NCI-H748 (cell line): ENCODE measurements around the gene OR2V2.
A peak's percentile ranks its signal among the peaks of the same experiment; 100 is the strongest.
"Not testable (repeated sequence)": the region's sequence is repeated elsewhere in the genome, so short reads cannot be mapped to it uniquely, and the experiment has no call there.

Experiments
- DNase-seq: peaks from one replicate; lab custom pipeline; 2025; ENCODE audit not compliant: unreplicated experiment; lab: John Stamatoyannopoulos, UW

Gene OR2V2, protein sequence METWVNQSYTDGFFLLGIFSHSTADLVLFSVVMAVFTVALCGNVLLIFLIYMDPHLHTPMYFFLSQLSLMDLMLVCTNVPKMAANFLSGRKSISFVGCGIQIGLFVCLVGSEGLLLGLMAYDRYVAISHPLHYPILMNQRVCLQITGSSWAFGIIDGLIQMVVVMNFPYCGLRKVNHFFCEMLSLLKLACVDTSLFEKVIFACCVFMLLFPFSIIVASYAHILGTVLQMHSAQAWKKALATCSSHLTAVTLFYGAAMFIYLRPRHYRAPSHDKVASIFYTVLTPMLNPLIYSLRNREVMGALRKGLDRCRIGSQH

DNA sequence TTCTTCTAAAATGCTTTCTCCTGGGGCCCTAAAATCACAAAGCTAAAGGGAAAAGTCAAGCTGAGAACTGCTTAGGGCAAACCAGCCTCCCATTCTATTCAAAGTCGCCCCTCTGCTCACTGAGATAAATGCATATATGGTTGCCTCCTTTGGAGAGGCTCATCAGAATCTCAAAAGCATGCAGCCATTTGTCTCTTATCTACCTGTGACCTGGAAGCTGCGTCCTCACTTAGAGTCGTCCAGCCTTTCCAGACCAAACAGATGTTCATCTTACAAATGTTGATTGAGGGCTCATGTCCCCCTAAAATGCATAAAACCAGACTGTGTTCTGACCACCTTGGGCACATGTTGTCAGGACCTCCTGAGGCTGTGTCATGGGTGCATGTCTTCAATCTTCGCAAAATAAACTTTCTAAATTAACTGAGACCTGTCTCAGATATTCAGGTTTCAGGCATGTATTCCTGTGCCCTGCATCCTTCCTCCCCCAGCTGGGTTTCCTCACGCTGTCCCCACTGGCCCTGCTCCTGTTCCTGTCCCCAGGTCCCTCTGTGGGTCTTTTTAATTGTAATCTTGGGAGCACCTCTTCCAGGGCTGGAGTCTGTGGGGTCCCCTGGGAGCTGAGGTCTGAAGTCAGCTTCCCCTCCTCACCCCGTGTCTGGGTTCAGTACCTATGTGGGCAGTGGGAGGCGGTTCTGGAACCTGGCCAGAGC, at the start of gene OR2V2:
OR2V2 (plus strand) TSS at position 660 of the 710 bp plus-strand sequence. CDS start 7,357 bp downstream, outside the sequence.
- DNase-seq: not testable (repeated sequence)

DNA sequence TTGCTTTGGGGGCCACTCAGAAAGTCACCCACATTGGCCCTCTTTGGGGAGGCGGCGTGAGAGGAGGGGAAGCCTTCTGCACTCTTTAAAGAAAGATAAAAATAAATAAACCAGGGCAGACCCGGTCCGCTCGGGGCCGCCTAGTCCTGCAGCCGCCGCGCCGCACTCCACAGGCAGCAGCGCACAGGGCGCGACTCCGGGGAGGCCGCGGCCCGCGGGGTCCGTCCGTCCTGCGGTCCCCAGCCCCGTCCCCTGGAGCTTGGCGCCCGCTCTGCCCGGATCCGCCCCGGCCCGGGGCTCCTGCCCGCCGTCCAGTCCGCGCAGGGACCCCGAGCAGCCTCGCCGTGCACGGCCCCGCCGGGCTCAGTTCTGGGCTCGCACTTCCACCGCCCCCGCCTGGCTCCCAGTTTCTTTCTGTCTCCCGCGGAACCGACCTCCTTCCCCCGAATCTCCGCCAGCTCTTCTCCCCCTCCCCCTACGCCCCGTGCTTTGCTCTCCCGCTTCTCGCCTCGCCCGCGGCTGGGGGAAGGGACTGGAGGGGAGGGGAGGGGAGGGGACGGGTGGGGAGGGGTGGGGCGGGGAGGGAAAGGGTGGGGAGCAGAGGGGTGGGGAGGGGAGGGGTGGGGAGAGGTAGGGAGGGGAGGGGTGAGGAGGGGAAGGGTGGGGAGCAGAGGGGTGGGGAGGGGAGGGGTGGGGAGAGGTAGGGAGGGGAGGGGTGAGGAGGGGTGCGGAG, 49.5 kb upstream of the OR2V2 start:
- peak; percentile 14 for DNase-seq

DNA sequence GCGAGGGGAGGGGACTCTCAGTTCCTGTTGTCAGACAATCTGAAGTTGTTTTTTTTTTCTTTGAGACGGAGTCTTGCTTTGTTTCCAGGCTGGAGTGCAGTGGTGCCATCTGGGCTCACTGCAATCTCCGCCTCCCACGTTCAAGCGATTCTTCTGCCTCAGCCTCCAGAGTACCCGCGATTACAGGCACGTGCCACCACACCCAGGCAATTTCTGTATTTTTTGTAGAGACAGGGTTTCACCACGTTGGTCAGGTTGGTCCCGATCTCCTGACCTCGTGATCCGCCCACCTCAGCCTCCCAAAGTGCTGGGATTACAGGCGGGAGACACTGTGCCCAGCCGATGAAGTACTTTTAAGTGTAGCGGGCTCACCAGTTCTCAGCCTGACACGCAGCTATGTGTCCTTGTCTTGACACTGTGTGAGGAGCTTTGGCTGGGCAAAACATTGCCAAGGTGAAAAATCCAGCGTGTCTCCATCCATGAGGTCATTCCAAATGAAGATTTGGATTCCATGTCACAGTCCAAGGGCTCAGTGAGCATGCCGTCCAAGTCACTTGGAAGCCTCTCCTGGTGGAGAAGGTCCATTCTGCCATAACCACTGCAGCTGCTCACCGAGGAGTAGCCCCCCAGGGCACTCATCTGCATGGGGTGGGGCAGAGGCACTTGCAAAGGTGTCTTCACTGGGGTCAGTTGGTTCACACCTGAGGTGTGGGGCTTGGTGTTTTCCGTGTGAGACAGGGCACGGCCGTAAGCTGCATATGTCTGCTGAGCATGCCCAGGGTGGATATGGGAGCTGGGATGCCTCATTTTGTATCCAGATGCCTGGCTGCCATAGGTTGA, 48.4 kb upstream of the OR2V2 start:
- peak; percentile 21 for DNase-seq

DNA sequence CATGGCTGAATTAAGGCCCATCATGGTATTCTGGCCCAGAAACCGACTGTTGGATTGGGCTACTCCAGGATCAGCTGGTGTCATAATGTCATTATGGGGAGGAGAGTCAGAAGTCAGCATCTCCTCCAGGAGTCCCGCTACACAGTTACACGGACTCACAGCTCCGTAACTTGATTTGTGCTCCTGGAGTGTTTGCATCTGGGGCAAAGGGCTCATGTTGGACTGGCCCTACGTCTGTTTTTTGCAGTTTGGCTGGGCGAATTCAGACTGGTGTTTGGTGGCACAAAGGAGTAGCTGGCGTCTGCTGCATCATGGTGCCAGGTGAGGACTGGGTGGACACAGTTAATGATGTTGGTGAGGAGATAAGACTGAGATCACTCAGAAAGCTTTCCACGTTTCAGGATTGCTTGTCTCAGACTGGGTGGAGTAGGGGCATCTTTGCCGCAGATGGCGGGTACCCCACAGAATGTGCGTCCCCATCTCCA, 47.7 kb upstream of the OR2V2 start:
- peak; percentile 37 for DNase-seq

DNA sequence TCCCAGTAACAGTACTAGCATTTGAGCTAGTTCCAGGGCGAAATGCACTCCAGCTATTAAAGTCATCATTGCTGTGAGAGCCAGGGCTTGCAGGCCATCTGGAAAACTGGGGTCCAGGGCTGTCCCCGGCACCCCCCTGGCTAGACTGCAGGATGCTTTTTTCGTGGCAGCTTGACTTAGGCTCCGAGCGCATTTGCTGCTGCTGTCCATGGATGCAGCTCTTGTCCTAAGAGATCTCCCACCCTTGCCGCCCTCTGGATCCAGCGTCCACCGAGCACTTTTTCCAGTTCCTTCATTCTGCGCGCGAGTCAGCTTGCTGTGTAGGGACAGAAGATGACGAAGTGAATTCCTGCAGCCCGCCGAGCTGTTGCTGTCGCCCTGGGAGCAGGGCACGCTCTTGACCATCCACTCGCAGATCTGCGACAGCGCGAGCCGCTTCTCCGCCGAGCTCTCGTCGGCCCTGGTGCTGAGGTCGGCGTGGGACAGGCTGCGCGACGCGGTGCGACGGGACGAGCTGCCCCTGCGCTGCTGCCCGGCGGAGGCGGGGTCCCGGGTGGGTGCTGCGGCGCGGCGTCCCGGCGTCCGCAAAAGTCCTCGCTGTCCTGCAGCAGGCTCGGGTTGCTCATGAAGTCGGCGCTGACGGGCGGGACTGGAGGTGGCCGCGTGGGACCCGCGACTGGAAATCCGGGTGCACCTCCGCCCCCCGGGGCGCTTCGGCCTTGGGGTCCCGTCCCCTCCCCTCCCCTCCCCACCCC, 47.1 kb upstream of the OR2V2 start:
- peak; percentile 69 for DNase-seq

DNA sequence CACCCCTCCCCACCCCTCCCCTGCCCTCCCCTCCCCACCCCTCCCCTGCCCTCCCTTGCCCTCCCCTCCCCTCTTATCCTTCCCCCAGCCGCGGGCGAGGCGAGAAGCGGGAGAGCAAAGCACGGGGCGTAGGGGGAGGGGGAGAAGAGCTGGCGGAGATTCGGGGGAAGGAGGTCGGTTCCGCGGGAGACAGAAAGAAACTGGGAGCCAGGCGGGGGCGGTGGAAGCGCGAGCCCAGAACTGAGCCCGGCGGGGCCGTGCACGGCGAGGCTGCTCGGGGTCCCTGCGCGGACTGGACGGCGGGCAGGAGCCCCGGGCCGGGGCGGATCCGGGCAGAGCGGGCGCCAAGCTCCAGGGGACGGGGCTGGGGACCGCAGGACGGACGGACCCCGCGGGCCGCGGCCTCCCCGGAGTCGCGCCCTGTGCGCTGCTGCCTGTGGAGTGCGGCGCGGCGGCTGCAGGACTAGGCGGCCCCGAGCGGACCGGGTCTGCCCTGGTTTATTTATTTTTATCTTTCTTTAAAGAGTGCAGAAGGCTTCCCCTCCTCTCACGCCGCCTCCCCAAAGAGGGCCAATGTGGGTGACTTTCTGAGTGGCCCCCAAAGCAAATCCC, 46.2 kb upstream of the OR2V2 start:
- DNase-seq: not testable (repeated sequence)

DNA sequence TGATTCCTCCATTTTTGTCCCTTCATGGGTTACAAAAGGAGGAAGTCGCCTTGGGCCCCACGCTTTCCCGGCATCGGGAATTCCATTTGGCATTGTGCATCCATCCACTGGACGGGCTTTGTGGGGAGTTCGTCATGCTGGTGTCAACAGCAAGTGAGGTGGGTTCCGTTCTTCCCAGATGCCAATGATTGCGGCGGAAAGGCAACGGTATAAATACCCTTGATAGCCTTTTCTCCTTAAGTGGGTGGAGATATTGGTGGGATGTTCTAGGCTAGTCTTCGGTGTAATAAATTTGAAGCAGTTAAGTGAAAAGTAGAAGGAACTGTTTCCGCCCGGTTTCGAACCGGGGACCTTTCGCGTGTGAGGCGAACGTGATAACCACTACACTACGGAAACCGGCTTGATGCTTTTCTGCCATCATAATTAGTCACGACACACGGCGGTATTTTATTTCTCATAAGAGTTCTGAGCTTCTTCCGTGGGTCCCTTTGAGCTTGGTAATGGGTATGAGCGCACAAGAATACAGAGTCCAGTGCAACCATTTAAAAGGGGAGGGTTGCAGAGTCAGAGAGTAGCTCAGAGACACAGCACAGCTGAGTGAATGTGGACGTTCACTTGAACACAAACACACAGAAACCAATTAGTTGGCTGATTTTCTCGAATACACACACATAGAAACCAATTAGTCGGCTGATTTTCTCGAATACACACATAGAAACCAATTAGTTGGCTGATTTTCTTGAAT, 45.3 kb upstream of the OR2V2 start:
- not testable (repeated sequence) for DNase-seq

DNA sequence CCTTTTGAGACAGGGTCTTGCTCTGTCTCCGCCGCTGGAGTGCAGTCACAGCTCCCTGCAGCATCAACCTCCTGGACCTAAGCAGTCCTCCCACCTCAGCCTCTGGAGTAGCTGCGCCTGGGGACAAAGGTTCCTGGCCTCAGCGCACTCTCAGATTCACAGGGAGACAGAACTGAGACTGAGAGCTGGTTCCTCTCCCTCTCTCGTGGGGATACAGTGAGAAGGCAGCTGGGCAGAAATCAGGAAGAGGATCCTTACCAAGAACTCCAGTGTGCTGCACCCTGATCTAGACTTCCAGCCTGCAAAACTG, 43.2 kb upstream of the OR2V2 start:
- DNase-seq: peak; percentile 37

DNA sequence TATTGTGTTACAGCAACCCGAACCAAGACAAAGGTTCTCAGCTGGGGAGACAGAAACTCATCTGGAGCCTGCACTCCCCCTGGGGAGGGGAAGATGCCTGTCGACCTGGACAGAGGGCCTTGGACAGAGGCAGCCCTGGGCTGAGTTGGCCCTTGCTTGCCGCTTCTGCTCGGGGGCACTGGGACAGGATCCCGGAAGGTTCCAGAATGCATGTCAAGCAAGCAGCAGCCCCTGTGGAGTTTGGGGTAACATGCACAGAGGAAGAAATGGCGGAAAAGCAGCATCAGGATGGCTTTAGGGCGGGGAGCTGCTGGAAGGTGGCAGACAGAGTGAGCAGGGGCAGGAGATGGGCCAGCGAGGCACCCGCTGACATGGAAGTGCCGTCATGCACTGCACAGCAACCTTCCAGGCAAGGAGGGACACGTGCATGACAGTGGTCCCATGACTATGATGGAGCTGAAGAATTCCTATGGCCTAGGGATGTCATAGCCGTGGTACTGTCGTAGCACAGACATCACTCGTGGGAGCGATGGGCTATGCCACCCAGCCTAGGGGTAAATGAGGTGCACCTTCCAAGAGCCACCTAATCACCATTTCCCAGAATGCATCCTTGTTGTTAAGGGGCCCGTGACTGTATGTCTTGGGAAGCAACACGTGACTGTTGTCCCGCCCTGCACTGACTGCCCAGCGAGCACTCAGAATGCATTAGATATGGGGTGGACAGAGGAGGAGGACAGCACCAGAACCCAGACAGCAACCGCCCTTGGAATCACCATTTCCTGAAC, 42.6 kb upstream of the OR2V2 start:
- DNase-seq: not testable (repeated sequence)

DNA sequence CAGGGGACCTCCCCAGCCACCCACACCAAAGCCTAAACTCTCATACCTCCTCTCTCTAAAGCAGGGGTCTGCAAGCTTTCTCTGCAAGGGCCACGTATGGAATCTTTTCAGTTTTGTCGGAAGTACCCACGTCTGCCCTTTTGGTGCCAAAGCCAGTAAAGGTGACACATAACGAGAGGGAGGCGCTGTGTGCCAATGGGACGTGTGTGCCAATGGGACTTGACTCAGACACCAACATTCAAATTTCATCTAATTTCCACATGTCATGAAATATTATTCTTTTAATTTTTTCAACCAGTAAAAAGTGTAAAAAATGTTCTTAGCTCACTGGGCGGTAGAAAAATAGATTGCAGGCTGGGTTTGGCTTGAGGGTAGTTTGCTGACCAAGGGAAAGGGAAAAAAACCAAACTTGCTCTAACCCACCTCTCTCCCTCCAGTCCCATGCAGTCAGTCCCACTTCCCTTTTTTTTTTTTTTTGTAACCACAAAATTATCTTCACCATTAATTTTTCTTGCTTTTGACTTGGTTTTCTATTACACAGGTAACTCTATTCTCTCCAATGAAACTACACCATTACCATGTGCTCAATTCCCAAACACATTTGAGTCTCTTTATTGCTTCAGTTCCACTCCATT, 41.9 kb upstream of the OR2V2 start:
- DNase-seq: no peak

DNA sequence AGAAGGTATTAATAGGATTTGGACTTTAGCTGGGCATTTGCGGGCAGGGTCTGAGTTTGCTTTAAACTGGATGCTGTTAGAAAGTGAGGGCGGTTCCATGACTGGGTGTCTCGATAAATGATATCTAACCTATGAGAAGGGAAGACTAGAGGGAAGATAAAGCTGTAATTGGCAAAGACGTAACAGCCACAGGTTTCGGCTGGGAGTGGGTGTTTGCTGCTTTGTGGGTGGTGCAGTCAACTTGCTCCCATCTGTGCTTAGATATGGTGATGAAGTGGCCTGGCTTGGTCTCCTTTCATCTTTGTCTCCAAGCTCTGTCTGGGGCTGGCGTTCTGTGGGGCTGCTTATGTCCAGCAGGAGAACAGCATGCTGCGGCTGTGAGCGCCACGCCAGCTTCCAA, 39.7 kb upstream of the OR2V2 start:
- no peak for DNase-seq

DNA sequence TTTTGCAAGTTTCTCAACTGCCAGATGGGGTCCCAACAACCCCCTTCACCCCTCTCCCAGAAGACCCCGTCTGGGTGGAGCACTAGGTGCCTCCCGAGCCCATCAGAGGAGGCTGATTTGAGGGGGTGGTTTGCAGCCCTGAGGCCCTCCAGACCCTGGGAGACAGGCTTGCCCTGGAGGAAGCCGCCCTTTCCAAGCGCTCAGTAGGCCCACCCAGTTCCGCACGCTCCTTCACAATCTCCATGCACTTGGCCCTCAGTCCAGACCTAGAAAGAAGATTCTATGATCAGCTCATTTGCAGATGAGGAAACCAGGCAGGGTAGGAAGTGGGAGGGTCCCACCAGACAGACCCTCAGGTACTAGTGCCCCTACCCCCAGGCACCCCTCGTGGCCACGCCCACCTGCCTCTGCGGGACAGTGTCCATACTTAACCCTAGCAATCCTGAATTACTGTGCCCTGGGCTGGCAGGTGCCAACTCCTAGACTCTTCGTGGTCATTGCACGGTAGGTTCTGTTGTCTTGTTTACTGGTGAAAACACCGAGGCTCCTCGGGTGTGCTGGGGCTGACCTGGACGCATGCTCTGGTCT, 38.7 kb upstream of the OR2V2 start:
- DNase-seq: no peak

DNA sequence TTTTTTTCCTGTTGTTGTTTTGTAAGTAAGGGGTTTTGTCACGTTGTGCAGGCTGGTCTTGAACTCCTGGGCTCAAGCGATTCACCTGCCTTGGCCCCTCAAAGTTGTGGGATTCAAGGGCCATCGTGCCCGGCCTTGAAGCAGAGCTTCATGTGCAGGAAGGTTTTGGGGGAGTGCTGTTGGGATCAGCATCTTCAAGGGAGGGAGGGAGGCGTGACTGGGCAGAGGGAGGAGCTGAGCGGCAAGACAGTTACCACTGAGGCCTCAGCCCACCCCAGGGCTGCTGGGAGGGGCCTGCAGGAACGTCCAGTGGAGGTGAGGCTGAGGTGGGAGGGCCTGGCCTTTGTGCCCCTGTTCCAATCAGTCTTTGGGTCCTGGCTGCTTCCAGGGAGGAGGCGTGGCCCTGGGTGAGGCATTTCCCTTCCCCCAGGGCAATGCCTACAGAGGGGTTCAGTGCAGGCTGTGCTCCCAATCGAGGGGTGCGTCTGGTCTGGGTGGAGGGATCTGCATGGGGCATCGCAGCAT, 37.8 kb upstream of the OR2V2 start:
- DNase-seq: no peak

DNA sequence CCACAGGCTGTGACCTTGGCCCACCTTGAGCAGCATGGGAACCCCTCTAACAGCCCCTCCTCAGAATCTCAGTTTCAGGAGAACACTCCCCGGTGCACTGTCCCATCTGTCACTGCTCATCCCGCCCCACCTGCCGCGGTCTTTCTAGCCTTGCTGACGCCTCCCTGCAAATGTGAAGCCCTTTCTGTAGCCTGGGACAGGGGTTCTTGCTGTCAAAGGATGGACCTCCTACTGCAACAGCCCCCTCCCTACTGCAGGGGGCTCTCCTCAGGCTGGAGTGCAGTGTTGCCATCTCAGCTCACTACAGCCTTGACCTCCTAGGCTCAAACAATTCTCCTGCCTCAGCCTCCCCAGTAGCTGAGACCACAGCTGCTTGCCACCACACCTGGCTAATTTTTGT, 36.4 kb upstream of the OR2V2 start:
- no peak for DNase-seq

DNA sequence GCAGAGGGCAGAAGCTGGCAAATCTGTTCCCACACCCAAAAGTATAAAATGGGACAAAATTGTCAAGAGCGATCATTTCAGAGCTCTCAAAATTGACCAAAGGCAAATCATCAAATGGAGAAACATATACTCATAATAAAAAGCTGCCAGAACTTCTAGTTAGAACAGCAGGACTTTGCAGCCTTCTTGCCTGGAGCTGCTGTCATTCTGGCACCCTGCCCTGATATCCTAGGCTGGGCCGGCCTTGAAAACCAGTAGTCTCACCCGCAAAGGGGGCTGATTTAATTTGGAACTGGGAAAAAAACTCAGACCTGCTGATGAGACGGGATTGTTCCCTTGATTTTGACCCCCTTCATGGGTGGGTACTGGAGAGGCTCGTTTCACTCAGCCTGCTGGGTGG, 34.9 kb upstream of the OR2V2 start:
- no peak for DNase-seq

DNA sequence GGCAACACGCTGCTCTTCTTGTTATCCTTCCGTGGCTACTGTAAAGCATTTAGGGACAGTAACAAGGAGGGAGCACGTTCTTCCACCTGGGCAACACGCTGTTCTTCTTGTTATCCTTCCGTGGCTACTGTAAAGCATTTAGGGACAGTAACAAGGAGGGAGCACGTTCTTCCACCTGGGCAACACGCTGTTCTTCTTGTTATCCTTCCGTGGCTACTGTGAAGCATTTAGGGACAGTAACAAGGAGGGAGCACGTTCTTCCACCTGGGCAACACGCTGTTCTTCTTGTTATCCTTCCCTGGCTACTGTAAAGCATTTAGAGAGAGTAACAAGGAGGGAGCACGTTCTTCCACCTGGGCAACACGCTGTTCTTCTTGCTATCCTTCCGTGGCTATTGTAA, 33.8 kb upstream of the OR2V2 start:
- not testable (repeated sequence) for DNase-seq

DNA sequence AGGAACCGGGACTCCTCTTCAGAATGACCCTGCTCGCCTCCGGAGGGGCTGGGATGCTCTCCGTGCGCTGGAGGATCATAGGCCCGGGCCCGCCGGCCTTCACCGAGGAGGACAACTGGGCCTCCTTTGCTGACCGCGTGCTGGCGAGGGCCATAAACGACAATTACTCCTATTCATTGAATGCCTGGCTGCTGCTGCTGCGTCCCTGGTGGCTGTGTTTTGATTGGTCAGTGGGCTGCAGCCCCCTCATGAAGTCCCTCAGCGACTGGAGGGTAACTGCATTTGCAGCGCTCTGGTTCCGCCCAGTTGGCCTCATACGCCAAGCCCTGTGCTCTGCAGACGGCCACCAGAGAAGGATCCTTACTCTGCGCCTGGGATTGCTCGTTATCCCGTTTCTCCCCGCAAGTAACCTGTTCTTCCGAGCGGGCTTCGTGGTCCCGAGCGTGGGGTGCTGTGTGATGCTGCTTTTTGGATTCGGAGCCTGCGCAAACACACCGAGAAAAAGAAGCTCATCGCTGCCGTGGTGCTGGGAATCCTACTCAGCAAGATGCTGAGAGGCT, 33.0 kb upstream of the OR2V2 start:
- DNase-seq: no peak
